HG02840 (cell line): ENCODE results near the gene LINGO4.

Experiments used
- ATAC-seq: cut with Tn5 transposase; IDR thresholded peaks from one replicate; pipeline ENCODE4 v1.9.1; 2021; ENCODE audit warnings: mild to moderate bottlenecking, moderate library complexity, moderate number of reproducible peaks; ENCODE audit not compliant: unreplicated experiment, low FRiP score

Gene LINGO4

DNA sequence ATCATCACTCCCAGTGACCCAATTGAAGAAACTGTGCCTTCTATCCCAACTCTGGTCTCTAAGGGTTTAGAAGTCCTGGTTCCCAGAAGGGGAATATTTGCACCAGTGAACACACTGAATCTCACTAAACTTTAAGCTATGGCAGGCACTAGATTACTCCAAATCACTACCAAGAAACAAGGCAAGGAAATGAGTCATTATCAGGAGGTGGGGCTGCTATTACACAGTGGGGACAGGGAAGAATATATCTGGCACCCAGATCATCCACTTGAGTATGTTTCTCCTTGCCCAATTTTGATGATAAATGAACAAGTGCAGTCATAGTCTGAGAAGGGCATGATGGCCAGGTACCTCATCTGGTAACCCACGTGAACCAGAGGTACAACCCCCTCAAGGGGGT lies 48.9 kb downstream of the LINGO4 start:
- ATAC-seq = no peak
